Heart left ventricle (tissue), 16 donors: ENCODE results near the gene CDH13. TPM values are rescaled to one million over a fixed set of nuclear protein-coding genes. Genes with fewer than 3 reads are reported as not detected.

Experiments
- ATAC-seq, 4 donors: fragments of 200-7000 bp; cut with Tn5 transposase; one replicate each; pipeline ENCODE4 v1.9.1; 2020 to 2022; ENCODE audit warnings: moderate library complexity in 4 of 4, mild to moderate bottlenecking in 3 of 4, moderate number of reproducible peaks in 1 of 4
- DNase-seq, 5 donors: peaks; one replicate each; pipeline ENCODE4 v3.0.0-alpha.2; 2020
- H3K27ac ChIP-seq, 12 donors: fragments of 200-600 bp; sonication (generic) in 4 of 12; one replicate each; pipeline versions ENCODE4 v1.5.0 to v1.8.0; 2016 to 2022; ENCODE audit warnings: mild to moderate bottlenecking in 2 of 12
- H3K27me3 ChIP-seq, 9 donors: fragments of 200-600 bp; sonication (generic) in 2 of 9; one replicate each; pipeline versions ENCODE4 v1.5.1 to v1.8.0; 2016 to 2022; ENCODE audit warnings: mild to moderate bottlenecking in 3 of 9
- H3K36me3 ChIP-seq, 9 donors: fragments of 200-600 bp; sonication (generic) in 2 of 9; one replicate each; pipeline versions ENCODE4 v1.5.0 to v1.8.0; 2018 to 2022; ENCODE audit warnings: mild to moderate bottlenecking in 2 of 9
- H3K4me1 ChIP-seq, 12 donors: fragments of 200-600 bp; sonication (generic) in 4 of 12; one replicate each; pipeline versions ENCODE4 v1.5.0 to v1.8.0; 2016 to 2022; ENCODE audit warnings: mild to moderate bottlenecking in 3 of 12
- H3K4me3 ChIP-seq, 12 donors: fragments of 200-600 bp; sonication (generic) in 4 of 12; one replicate each; pipeline versions ENCODE4 v1.5.0 to v1.8.0; 2017 to 2022; ENCODE audit warnings: mild to moderate bottlenecking in 9 of 12, moderate library complexity in 4 of 12
- H3K9me3 ChIP-seq, 12 donors: fragments of 200-600 bp; sonication (generic) in 4 of 12; one replicate each; pipeline versions ENCODE4 v1.5.0 to v1.8.0; 2016 to 2022; ENCODE audit warnings: mild to moderate bottlenecking in 1 of 12
- POLR2A ChIP-seq, 2 donors: fragments of 450-650 bp; IDR thresholded peaks; one replicate each; pipeline ENCODE4 v1.6.1; 2017; ENCODE audit warnings: antibody characterized with exemption in 2 of 2, mild to moderate bottlenecking in 2 of 2, moderate library complexity in 2 of 2
- WGBS, 4 donors: extraction: QIAGEN DNeasy Blood & Tissue Kit in 2 of 4; methylation state at CpG; one replicate each; pipeline versions ENCODE4 v1.1.5 to v1.1.7; 2013 to 2018; 5-methylcytosine and 5-hydroxymethylcytosine counted together
- intact Hi-C, 10 donors: fragments of 100-400 bp; cut with DNase I; formaldehyde crosslinking; loops; one replicate each; pipeline versions ENCODE4 v1.11.1 to v1.14.2; 2022
- polyA plus RNA-seq, 2 donors: library from polyadenylated mRNA; stranded (reverse); fragments of 200-250 nt; gene quantifications; one replicate each; pipeline ENCODE4 v1.2.3, GENCODE V29; 2013
- total RNA-seq, 9 donors: library from RNA; depleted of rRNA in 2 of 9; stranded (reverse); fragments of >200 nt in 2 of 9; fragmentation: NEBNext Ultra II Directional in 3 of 9; extraction: Animal tissue kit (Norgen Biotek cat#: 25700) in 3 of 9; gene quantifications; one replicate each; pipeline versions ENCODE4 v1.1.0 to v1.2.4, GENCODE V29; 2016 to 2023
- TF ChIP-seq, protein P1 (sequence below), 12 donors: fragments of 200-600 bp; sonication (generic) in 4 of 12; IDR thresholded peaks; one replicate each; pipeline versions ENCODE4 v1.5.0 to v1.8.0; 2018 to 2022; ENCODE audit warnings: antibody characterized with exemption in 12 of 12, mild to moderate bottlenecking in 5 of 12
- donor health status: ischemic (EF 13 %, LVEDD 7.1; RV severe dilation, severe dysfunction).
- donor health status: healthy with polysubstance abuse.
- donor health status: DM: no; HTN: yes; CAD: no.
- donor health status: DM: no; HTN: no; CAD: no.
- donor health status: ischemic (EF 25% LVEDD 6.9; RV normal size, moderate dysfunction).
- donor health status: ischemic (EF 25% LVEDD 5.7; RV mildly dilated, moderate dysfunction).
- donor health status: healthy.
- donor health status: DM: yes; HTN: yes; CAD: no.
- donor health status: ischemic (EF 35%, LVEDD 5.7; RV mildly dilated, moderate dysfunction).
- donor health status: nonischemic (EF 11% LVEDD 7.7; RV severe dilation, severe dysfunction).
- donor health status: DM: yes; HTN: yes; CAD: no.
- donor health status: PGD.
- donor health status: ischemic (EF 29% LVEDD 5.4; RV normal size, mild dysfunction).
- donor health status: nonischemic (EF 23%, LVEDD 6.1; RV moderate dilation, normal function).

The CDH13 gene
- total and polyA plus RNA-seq, 11 donors = 15.0 to 172 (median 137) TPM

DNA sequence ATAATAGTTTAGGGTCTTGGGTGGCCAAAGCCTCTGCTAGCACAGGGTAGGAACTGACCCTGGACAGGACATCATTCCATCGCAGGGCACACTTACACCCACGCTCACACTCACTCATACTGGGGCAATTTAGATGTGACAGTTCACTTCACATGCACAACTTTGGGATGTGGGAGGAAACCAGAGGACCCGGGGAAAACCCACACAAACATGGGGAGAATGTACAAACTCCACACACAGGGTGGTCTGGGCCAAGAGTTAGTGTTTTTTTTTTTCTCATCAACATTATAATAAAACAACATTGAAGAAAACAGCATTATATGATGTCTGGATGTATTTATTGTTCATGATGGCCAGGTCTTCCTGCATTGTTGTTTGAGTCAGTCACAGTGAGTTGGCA lies 93.6 kb downstream of the CDH13 start:
- no peak for TF ChIP-seq POLR2A (IDR thresholded peaks at IDR 0.05)
- TF ChIP-seq, protein P1, sequence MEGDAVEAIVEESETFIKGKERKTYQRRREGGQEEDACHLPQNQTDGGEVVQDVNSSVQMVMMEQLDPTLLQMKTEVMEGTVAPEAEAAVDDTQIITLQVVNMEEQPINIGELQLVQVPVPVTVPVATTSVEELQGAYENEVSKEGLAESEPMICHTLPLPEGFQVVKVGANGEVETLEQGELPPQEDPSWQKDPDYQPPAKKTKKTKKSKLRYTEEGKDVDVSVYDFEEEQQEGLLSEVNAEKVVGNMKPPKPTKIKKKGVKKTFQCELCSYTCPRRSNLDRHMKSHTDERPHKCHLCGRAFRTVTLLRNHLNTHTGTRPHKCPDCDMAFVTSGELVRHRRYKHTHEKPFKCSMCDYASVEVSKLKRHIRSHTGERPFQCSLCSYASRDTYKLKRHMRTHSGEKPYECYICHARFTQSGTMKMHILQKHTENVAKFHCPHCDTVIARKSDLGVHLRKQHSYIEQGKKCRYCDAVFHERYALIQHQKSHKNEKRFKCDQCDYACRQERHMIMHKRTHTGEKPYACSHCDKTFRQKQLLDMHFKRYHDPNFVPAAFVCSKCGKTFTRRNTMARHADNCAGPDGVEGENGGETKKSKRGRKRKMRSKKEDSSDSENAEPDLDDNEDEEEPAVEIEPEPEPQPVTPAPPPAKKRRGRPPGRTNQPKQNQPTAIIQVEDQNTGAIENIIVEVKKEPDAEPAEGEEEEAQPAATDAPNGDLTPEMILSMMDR (IDR thresholded peaks at IDR 0.05) = no peak
- Histone ChIP-seq H3K36me3 (no peaks in the 10 kb centered on the region), H3K9me3 (no peaks in the 10 kb centered on the region), H3K27me3 (no peaks in the 10 kb centered on the region), H3K27ac (no peak overlapping the region), H3K4me3 (no peak overlapping the region), H3K4me1 (peaks cover 0 to 16% (median 14%) of the 10 kb centered on the region in 12 donors)
- WGBS, 4 donors = 85 to 89% (median 89%) methylated on average over 3 of the region's 3 CpGs
- intact Hi-C loops = no loop called here
- ATAC-seq (no peak), DNase-seq (no peak)

DNA sequence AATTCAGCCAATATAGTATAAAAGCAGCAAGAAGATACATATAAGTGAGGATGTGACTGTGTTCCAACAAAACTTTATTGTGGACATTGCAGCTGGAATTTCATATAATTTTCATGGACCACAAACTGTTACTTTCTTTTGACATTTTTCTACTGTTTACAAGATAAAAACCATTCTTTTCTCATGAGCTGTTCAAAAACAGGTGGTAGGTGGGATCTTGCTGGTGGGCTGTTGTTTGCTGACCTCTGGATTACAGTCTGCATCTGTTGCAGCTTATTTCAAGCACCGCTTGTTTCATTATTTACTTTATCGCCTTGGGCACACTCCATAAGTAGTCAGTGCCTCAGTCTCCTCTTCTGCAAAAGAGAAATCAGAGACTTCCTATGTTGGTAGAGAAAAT lies 99.5 kb downstream of the CDH13 start:
- H3K36me3 ChIP-seq = no peaks in the 10 kb centered on the region
- H3K27me3 ChIP-seq = no peaks in the 10 kb centered on the region
- H3K9me3 ChIP-seq = peaks cover 0 to 19% (median 6%) of the 10 kb centered on the region in 12 donors
- intact Hi-C loops = no loop called here
- no peak overlapping the region for H3K27ac ChIP-seq
- ATAC-seq (no peak), DNase-seq (no peak)
- peaks cover 0 to 8% (median 0%) of the 10 kb centered on the region in 12 donors for H3K4me1 ChIP-seq
- H3K4me3 ChIP-seq = no peak overlapping the region
- WGBS, 4 donors = 89 to 99% (median 95%) methylated on average over 2 of the region's 2 CpGs
- TF ChIP-seq, protein P1 (IDR thresholded peaks at IDR 0.05) = no peak
- no peak for TF ChIP-seq POLR2A (IDR thresholded peaks at IDR 0.05)

DNA sequence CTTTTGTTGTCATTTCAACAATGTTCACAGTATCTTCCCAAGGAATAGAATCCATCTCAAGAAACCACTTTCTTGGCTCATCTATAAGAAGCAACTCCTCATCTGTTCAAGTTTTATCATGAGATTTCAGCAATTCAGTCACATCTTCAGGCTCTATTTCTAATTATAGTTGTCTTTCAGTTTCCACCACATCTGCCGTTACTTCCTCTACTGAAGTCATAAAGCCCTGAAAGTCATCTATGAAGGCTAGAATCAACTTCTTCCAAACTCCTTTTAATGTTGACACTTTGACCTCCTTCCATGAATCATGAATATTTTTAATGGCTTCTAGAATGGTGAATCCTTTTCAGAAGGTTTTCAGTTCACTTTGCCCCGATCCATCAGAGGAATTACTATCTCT lies 102.1 kb downstream of the CDH13 start:
- Histone ChIP-seq H3K4me3 (no peak overlapping the region), H3K27me3 (no peaks in the 10 kb centered on the region), H3K27ac (no peak overlapping the region), H3K4me1 (peaks cover under 1 to 32% (median 12%) of the 10 kb centered on the region in 12 donors), H3K36me3 (no peaks in the 10 kb centered on the region), H3K9me3 (peaks cover 0 to 19% (median 6%) of the 10 kb centered on the region in 12 donors)
- WGBS, 4 donors = 82 to 93% (median 91%) methylated on average over 2 of the region's 2 CpGs
- ATAC-seq = no peak
- TF ChIP-seq, protein P1 (IDR thresholded peaks at IDR 0.05) = no peak
- no peak for TF ChIP-seq POLR2A (IDR thresholded peaks at IDR 0.05)
- no peak for DNase-seq
- intact Hi-C loops = no loop called here

DNA sequence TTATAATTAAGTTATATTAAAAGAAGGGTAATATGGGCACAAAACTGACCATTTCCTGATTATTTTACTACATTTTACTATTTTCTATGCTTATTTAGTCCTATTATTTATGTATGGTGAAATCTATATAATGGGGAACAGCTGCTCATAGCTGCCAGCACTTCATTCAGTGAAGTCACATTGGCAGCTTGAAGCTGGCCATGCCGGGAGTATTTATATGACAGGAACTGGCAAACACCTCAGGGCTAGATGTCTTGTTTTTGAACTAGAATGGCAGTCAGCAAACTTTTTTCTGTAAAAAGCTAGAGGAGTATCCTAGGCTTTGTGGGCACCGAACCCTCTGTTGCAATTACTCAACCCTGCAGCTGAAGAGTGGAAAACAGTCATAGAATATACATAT lies 104.1 kb downstream of the CDH13 start:
- DNase-seq (no peak), ATAC-seq (no peak)
- no peaks in the 10 kb centered on the region for H3K27me3 ChIP-seq
- TF ChIP-seq, protein P1 (IDR thresholded peaks at IDR 0.05) = no peak
- TF ChIP-seq POLR2A (IDR thresholded peaks at IDR 0.05) = no peak
- intact Hi-C loops = loop anchor here in 1 of 10 donors (10.0 kb wide), 1 partner anchor 96 kb away; no protein-coding TSS in a partner anchor
- WGBS, 4 donors = 74 to 83% (median 78%) methylated on average over 2 of the region's 2 CpGs
- peaks cover 8 to 49% (median 26%) of the 10 kb centered on the region in 12 donors for H3K4me1 ChIP-seq
- H3K36me3 ChIP-seq = no peaks in the 10 kb centered on the region
- H3K27ac ChIP-seq = peak overlapping the region in 1 of 12 donors; percentile 3
- no peak overlapping the region for H3K4me3 ChIP-seq
- peaks cover 0 to 19% (median 6%) of the 10 kb centered on the region in 12 donors for H3K9me3 ChIP-seq
